Measurements from ENCODE around the gene ADAMTS18.

The ADAMTS18 gene

DNA sequence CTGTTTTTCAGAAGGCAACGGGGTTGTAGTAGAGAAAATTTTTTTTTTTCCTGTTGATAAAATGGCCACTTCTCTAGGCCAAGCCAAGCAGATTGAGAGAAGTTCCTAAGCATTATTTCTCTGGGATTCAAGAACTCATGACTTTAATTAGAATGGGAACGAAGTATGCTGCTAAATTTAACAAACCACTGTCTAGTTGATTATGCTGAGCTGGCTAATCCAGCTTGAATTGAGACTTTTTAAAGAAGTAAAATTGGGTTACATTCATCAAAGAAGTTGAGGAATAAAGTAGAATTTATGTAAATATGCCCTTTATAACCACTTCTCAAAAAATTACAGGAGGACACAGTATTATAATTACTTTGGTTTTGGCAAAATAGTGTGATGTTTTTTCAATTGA is 152.5 kb downstream of the ADAMTS18 start:
- TF ChIP-seq TAF1 (IDR thresholded peaks at IDR 0.05; ENCODE audit: borderline replicate concordance, insufficient read depth, low read length), result no peak
- TF ChIP-seq FOXP2 (optimal IDR thresholded peaks at IDR 0.05; ENCODE audit: borderline replicate concordance, extremely low read depth, extremely low read length, insufficient read depth), result no peak
- no peak for TF ChIP-seq SIN3A (IDR thresholded peaks at IDR 0.05; ENCODE audit: borderline replicate concordance, insufficient read depth, low read length)
- no peak for TF ChIP-seq REST (IDR thresholded peaks at IDR 0.05; ENCODE audit: insufficient read depth in 1 of 2, low read depth in 2 of 2, low read length in 2 of 2)
- TF ChIP-seq POLR2AphosphoS5 (IDR thresholded peaks at IDR 0.05; ENCODE audit: low read depth, low read length), result no peak

DNA sequence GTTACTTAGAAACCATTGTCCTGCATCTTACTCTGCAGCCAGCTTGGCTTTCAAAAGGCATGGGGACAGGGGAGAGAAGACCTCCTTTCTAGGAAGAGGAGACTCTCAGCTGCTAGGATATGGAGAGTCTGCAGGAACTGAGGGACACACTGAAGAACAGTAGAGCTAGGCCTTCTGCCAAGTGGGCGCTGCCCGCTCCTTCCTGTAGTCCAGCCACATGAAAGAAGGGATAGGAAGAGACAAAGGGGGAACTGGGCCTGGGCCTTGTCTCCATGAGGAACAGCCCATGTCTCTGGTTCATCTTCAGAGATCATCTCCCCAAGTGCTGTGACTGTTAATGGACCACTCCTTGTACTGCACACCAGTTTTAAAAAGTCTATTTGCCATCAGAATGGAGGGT is 157.3 kb downstream of the ADAMTS18 start:
- no peak for TF ChIP-seq POLR2AphosphoS5 (IDR thresholded peaks at IDR 0.05; ENCODE audit: low read depth, low read length)
- TF ChIP-seq TAF1 (IDR thresholded peaks at IDR 0.05; ENCODE audit: borderline replicate concordance, insufficient read depth, low read length), result no peak
- TF ChIP-seq SIN3A (IDR thresholded peaks at IDR 0.05; ENCODE audit: borderline replicate concordance, insufficient read depth, low read length), result no peak
- no peak for TF ChIP-seq FOXP2 (optimal IDR thresholded peaks at IDR 0.05; ENCODE audit: borderline replicate concordance, extremely low read depth, extremely low read length, insufficient read depth)
- TF ChIP-seq REST (IDR thresholded peaks at IDR 0.05; ENCODE audit: insufficient read depth in 1 of 2, low read depth in 2 of 2, low read length in 2 of 2), result no peak

DNA sequence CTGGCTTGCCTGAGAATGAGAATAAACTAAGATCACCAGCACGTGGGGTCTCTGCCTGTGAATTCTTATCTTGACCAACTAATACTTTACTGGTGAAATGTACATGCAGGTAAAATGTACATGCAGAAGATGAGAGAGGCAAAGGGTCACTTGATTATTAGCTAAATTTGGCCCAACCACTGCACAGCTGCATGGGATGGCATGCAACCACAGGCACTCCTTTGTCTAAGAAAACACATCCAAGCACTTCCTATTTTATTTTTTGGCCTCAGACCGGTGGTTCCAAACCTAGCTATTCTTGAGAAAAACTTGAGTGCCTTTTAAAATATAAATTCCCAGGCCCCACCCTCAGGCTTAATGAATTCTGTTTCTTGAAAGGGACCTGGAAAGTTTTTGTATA is 157.7 kb downstream of the ADAMTS18 start:
- no peak for TF ChIP-seq FOXP2 (optimal IDR thresholded peaks at IDR 0.05; ENCODE audit: borderline replicate concordance, extremely low read depth, extremely low read length, insufficient read depth)
- no peak for TF ChIP-seq TAF1 (IDR thresholded peaks at IDR 0.05; ENCODE audit: borderline replicate concordance, insufficient read depth, low read length)
- TF ChIP-seq REST (IDR thresholded peaks at IDR 0.05; ENCODE audit: insufficient read depth in 1 of 2, low read depth in 2 of 2, low read length in 2 of 2), result no peak
- no peak for TF ChIP-seq SIN3A (IDR thresholded peaks at IDR 0.05; ENCODE audit: borderline replicate concordance, insufficient read depth, low read length)
- TF ChIP-seq POLR2AphosphoS5 (IDR thresholded peaks at IDR 0.05; ENCODE audit: low read depth, low read length), result no peak

DNA sequence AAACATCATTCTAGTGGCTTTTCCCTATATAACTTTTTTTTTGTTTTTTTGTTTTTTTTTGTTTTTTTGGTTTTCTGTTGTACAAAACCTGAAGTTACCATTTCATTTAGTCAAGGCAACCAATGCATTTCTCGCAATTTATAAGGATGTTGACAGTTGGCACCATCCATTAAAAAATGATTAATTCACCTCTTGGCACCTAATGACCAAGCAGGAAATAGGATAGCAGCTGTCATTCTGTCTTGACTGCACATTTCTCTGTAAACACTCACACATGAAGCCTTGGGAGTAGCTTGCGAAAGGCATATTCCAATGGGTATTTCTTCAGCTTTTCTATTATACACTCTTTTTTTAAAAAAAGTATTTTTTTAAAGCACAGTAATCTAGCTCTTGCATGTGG is 158.2 kb downstream of the ADAMTS18 start:
- no peak for TF ChIP-seq TAF1 (IDR thresholded peaks at IDR 0.05; ENCODE audit: borderline replicate concordance, insufficient read depth, low read length)
- TF ChIP-seq FOXP2 (optimal IDR thresholded peaks at IDR 0.05; ENCODE audit: borderline replicate concordance, extremely low read depth, extremely low read length, insufficient read depth), result no peak
- no peak for TF ChIP-seq SIN3A (IDR thresholded peaks at IDR 0.05; ENCODE audit: borderline replicate concordance, insufficient read depth, low read length)
- no peak for TF ChIP-seq REST (IDR thresholded peaks at IDR 0.05; ENCODE audit: insufficient read depth in 1 of 2, low read depth in 2 of 2, low read length in 2 of 2)
- TF ChIP-seq POLR2AphosphoS5 (IDR thresholded peaks at IDR 0.05; ENCODE audit: low read depth, low read length), result no peak

GRCh38 chr16:77273815-77274214 is 161.0 kb downstream of the ADAMTS18 start:
- TF ChIP-seq SIN3A (IDR thresholded peaks at IDR 0.05; ENCODE audit: borderline replicate concordance, insufficient read depth, low read length) (no peak), TAF1 (IDR thresholded peaks at IDR 0.05; ENCODE audit: borderline replicate concordance, insufficient read depth, low read length) (no peak), REST (IDR thresholded peaks at IDR 0.05; ENCODE audit: insufficient read depth in 1 of 2, low read depth in 2 of 2, low read length in 2 of 2) (no peak), FOXP2 (optimal IDR thresholded peaks at IDR 0.05; ENCODE audit: borderline replicate concordance, extremely low read depth, extremely low read length, insufficient read depth) (no peak), POLR2AphosphoS5 (IDR thresholded peaks at IDR 0.05; ENCODE audit: low read depth, low read length) (no peak)
